ENCODE data around the gene PSMD1.

The PSMD1 gene

DNA sequence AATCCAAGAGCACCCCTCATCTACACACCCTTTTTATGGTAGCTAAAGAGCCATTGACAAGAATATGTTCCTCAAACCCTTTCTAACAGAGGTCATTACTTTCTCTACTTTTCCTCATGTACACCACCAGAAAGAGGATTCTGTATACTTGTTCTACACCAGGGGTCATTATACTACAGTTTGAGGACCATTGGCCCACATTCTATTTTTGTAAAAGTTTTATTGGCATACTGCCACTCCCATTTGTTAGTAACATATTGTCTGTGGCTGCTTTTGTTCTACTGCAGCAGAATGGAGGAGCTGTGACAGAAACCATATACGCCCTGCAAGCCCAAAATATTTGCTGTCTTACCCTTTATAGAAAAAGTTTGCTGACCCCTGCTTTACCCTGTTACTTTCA is 53.9 kb downstream of the PSMD1 start:
- in situ Hi-C loops (cut with MboI; ENCODE audit: low sequenced_read_pairs), result no loop called here

DNA sequence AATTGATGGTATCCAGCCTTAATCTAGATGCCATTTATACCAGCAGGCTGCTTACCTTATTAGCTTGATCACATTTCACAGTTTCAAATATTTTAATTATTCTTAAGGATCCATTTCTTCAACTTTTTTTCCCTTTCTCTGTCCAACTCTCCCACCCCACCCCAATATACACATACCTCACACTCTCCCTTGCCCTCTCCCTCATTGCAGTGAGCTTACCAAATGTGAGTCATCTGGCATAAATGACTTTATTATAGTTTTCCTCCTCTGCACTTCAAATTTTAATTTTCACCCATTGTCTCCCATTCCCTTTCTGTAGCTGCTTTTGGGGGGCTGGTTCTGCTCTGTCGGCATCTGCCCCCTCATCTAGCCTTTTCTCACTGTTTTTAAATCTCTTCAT is 55.3 kb downstream of the PSMD1 start:
- in situ Hi-C loops (cut with MboI; ENCODE audit: low sequenced_read_pairs), result no loop called here

DNA sequence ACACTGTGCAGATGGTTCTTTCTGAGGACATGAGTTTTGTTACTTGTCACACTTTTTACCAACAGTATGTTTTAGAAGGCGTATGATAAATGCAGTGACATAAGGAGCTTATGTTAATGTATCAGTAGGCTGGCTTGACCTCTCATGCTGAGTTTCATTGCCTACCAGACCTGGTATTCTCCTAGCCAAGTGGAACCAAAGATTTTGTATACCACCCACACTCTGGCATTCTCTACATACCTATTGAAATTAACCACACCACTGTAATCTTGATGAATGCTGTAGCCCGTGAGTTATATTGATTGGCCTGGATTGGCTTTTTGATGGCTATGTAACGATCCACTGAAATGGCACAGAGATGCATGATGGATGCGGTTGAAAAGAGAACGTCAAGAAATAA is 56.8 kb downstream of the PSMD1 start:
- in situ Hi-C loops (cut with MboI; ENCODE audit: low sequenced_read_pairs), result no loop called here

DNA sequence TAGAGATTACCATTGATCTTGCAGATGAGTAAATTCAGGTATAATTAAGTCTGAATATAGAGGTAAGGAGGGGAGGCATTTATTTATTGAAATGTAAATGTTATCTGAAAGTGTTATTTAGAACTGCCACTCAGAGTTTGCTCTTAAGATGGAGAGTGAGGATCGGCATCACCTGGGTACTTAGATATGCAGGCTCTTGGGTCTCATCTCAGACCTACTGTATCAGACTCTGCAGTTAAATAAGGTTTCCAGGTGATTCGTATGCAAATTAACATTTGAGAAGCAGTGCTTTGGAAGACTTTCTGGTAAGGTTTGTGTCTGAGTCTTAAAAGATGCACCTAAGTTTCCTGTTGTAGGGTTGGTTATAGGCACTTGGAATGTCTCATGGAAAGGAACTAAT is 59.0 kb downstream of the PSMD1 start:
- in situ Hi-C loops (cut with MboI; ENCODE audit: low sequenced_read_pairs), result no loop called here

DNA sequence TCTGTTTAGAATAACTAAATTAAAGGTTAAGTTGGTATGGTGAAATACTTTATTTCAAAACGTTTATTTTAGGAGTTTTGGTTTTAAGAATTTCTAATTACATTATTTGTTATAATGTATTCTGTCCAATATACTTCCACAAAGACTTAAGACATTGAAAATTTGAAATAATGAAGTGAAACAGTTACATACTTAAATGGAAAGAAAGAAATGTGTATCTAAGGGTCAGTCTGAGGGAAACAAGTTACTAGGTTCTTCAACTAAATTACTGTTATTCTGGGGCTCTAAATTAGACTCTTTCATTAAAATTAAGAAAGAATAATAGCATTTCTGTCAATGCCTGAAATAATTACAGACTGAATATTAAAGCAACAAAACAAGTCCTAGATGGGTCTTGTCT is 60.5 kb downstream of the PSMD1 start:
- in situ Hi-C loops (cut with MboI; ENCODE audit: low sequenced_read_pairs), result no loop called here

DNA sequence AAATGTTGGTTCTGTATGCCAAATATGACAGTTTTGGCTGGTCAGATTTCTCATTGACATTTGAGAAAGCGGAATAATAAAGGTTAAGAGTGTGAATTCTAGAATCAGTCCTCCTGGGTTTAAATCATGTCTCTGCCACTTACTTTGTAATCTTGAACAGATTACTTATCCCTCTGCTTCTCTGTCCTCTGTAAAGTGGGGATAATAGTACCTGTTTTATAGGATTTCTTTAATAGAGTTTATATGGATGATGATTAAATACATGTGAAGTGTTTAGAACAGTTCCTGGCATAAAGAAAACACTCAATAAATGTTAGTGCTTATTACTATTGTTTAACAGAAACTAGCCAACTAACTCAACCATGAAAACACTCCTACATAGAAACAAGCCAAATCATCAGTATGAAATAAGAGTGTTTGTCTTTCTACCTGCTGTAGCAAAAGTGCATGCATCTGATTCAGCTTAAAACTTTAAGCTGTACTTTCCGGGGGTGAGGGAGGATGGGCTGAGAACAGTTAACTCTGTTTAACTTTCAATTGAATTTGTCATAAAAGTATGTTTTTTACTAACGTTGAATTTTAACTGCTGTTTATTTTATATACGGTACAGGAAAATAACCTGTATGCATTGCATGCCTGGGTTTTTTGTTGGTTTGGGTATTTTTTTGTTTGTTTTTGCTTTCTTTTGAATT is 61.4 kb downstream of the PSMD1 start:
- in situ Hi-C loops (cut with MboI; ENCODE audit: low sequenced_read_pairs), result no loop called here

DNA sequence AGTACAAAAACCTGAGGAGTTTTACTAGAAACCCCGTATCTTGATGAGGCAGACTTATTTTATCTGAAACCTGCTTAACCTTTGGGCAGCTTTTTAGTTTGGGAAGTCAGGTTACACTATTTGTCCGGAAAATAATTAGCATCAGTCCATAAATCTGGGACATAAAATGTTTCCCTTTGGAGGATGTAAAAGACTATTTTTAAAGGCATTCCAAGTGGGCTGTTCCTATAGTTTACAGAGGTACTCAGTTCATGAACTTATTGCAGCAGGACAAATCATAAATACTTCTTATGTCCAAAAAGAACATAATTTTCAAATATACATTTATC is 61.9 kb downstream of the PSMD1 start:
- in situ Hi-C loops (cut with MboI; ENCODE audit: low sequenced_read_pairs), result no loop called here

DNA sequence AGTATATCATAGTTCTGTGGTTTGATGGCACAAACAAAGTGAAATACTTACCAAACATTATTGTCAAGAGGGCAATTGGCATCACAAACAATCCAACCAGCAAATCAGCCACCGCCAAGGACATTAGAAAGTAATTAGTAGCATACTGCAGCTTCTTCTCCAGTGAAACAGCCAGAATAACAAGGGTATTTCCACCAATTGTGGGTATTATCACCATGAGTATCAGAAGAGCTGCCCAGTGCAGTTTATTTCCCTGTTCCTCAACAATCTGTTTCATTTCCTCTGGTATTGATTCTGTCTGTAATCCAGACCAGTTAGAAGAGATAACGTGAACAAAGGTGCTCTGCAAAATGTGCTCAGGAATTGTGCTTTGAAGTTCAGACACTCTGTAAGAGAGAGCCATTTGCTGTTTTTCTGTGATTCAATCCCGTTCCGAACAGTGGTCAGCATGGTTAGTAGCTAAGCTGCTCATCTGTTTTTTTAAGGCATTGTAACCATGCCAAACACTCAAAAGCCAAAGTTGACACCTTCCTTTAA is 66.8 kb downstream of the PSMD1 start:
- in situ Hi-C loops (cut with MboI; ENCODE audit: low sequenced_read_pairs), result no loop called here

DNA sequence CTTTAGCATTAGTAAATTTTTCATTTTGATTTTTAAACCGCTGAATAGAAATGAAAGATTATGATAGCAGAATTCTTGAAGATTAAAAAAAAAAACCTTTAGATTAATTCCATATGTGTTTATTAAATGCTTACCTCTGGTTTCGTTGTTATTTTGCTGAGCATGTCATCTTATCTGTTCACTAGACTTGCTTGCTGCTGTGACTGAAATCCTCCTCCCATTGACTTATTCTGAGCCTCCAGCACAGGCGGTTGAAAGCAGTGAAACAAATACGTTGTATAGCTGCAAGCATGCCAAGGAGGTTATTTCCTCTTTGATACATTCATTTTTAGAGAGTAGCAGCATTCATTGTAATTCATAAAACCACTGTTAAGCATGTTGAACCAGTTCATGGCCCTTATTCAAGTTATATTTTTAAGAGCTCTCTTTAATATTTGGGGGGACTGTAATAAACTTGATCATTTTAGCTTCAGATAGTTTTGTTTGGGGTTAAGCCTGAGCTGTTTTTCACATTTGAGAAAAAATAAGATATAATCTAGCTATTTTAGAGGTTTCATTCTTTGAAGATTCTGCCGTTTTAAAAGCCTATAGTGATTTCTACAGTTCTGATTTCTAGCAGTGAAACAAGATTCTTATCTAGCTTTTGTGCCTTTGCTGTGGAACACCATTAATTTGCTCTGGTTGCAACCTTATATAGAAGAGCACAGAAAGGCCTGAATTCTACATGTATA is 68.3 kb downstream of the PSMD1 start, which contains the start of gene HTR2B:
Gene HTR2B (minus strand): TSS at position 205 of the 731 bp plus-strand sequence. CDS start 1,278 bp downstream, outside the sequence.
- in situ Hi-C loops (cut with MboI; ENCODE audit: low sequenced_read_pairs), result no loop called here

DNA sequence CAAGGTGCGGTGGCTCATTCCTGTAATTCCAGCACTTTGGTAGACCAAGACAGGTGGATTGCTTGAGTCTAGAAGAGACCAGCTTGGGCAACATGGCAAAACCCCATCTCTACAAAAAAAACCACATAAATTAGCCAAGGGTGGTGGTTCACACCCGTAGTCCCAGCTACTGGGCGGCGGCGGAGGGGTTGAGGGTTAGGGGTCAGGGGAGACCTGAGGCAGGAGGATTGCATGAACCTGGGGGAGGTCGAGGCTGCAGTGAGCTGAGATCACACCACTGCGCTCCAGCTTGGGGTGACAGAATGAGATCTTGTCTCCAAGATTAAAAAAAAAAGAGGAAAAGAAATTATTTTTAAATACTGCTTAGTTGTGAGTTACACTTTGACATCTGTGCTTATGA is 69.5 kb downstream of the PSMD1 start:
- in situ Hi-C loops (cut with MboI; ENCODE audit: low sequenced_read_pairs), result no loop called here

DNA sequence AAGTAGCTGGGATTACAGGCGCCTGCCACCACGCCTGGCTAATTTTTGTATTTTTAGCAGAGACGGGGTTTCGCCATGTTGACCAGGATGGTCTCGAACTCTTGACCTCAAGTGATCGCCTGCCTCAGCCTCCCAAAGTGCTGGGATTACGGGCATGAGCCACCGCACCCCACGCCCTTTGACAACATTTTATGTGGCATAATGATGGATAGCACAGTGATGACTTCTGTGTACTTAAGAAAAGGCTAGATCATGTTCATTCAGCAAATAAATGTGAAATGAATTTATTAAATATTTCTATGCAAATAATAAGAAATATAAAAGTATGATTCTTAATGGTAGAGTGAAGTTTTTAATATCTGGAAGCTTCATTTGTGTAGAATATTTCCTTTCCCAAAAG is 70.8 kb downstream of the PSMD1 start:
- in situ Hi-C loops (cut with MboI; ENCODE audit: low sequenced_read_pairs), result no loop called here

DNA sequence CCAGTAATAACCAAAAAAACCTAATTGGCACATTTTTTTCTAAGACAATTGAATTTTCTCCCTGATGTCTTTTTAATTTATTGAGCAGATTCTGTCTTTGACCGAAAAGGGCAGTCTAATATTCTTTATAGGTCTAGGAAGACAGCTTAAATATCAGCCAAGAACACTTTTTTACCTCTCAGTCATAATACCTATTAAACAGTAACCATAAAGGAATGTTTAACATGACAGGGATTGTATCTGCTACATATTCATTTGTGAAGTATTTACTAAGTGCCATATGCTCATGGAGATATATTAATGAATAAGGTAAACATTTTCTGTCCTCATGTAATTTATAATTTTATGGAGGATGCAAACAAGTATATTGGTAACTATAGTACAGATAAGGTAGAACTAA is 71.3 kb downstream of the PSMD1 start:
- in situ Hi-C loops (cut with MboI; ENCODE audit: low sequenced_read_pairs), result no loop called here

DNA sequence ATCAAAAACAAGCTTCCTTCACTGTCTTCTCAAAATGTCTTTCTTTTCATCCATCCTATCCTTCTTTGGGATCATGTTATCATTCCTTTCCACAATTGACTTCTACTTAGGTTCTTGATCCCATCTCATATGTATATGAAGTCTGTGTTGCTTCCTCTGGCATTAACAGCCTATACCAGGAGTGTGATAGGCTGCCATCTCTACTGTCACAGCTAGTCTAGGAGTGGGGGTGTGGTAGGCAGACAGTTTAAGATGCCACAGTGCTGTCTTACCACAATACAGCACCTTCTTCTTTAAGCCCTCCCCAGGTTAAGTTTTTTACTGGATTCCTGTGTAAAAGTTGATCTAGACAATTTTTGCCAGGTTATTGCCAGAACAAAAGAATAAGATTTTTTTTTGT is 71.9 kb downstream of the PSMD1 start:
- in situ Hi-C loops (cut with MboI; ENCODE audit: low sequenced_read_pairs), result no loop called here

DNA sequence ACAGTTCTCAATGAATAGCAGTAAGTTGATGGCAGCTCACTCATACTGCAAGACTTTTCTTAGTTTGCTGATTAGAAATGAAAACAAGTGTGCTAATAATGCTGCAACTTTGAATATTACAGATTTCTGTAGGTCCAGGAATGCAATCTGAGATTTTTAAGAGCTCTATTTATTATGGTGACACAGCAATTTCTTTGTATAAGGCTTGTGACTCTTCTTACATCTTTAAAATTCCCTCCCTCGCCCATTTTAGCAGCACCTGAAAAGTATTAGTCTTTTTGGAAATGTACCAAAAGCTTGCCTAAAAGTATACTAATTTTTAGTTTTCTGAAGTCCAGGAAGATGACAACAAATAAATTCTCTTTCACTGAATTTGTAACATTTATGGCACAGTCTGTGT is 72.5 kb downstream of the PSMD1 start:
- in situ Hi-C loops (cut with MboI; ENCODE audit: low sequenced_read_pairs), result no loop called here

DNA sequence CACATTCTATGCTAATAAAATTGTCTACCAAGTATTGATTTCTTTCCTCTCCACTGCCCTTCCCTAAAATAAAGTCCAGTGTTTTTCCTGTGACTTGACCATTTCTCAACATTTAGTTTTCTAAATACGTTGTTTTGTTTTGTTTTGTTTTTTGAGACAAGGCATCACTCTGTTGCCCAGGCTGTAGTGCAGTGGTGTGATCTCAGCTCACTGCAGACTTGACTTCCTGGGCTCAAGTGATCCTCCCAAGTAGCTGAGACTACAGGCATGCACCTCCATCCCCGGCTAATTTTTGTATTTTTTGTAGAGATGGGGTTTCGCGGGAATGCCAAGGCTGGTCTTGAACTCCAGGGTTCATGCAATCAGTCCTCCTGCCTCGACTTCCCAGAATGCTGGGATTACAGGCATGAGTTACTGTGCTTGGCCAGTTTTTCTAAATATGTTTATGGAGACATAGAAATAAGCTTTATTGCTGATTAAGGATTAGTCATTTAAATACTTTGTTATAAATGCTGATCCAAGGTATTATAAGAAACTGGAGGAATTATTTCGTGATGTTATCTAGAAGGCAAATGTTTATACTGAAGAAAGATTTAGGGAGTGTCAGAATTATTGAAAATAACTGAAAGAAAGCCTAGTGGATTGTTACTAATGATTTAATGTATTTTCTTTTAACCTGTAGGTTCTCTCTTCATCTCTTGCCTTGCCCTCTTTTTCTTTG is 73.8 kb downstream of the PSMD1 start:
- in situ Hi-C loops (cut with MboI; ENCODE audit: low sequenced_read_pairs), result no loop called here

DNA sequence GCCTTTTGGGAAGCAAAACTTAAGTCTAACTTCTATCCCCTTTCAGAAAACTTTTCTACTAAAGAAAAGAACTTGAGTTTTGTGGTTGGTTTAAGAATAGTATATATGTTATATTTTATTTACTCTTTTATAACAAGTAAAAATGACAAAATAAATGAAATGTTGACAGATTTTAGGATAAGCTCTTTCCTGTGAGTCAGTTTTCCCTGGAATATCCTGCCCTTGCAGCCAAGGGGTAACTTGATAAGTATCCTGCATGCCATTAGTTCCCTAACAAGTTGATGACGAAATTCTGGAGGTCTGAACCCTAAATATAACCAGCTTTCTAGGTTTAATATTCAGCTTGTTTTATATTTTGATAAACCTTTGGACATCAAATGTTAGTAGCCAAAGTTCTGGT is 75.5 kb downstream of the PSMD1 start:
- in situ Hi-C loops (cut with MboI; ENCODE audit: low sequenced_read_pairs), result no loop called here

DNA sequence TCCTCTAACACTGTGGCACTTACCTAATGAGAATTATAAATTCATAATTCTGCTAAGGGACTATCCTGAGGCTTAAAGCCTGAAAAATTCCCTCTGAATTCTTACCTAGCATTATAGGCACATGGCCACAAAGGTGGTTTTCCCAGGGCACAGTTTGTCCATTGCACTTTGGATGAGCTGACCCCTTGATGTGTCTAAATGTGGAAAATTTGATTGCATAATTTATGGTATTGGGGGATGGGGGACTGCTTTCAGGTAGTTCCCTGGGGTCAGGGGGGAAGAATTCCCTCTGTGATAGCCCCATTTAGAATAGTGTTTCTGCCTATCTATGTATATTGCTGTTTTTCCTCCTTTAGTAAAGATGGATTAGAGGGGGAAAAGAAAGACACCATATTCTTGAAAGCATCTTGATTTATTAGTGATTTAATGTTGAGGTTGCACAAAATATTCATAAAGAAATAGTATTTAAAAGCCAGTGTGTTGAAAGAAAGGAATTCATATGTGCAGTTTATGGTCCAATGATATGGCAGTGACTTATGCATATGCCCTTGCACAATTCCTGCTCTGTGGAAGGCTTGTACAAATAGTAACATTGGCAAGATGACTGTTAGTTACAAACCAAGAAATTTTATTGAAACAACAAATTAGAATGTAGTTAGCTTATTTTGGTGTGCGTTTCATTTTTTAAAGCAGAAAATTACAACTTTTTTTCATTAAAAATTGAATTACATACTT is 76.9 kb downstream of the PSMD1 start:
- in situ Hi-C loops (cut with MboI; ENCODE audit: low sequenced_read_pairs), result no loop called here

DNA sequence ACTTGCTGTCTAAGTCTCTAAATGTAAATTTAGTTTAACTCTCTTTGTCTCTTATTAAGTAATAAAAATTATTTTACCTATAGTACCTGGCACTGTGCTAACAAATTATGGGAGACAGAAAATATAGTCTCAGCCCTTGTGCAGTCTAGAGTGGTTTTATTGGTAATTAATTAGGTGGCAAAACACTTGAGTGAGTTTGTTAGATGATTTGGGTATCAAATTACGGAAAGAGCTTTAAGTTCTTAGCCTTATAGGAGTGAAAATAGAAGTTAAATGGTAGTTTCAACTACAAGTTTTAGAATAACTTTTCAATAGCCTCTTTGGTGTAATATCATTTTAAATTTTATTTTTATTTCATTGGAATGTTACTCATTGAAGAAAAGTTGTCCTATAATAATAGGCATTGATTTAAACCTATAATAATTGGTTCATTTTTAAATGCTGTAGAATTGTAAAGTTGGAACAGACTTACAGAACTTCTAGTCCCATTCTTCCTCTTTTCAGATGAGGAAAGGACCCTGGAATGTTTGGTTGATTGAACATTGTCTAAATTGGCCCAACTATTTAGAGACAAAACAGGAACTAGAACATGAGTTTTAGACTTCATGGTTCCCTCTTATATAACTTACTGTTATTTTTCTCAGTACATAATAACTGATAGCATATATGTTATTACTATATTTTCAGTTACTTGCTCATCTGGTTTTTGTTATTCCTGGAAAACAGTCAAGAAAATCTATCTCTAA is 78.4 kb downstream of the PSMD1 start:
- in situ Hi-C loops (cut with MboI; ENCODE audit: low sequenced_read_pairs), result no loop called here

DNA sequence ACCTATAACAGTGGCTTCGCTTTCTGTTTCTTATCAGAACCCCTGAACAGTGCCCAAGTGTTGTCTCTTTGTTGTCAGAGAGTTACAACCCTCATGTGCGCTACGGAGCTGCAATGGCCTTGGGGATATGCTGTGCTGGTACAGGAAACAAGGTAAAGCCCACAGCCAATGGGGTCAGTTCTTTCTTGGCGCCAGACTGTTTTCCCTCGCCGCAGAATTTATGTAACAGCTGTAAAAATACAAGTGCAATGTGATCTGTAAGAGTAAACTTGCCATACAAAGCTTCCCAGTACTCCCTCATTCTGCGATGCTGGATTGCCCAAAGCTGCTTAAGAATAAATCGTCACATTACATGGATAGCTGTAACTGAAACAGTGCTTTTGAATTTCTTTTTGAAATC is 82.0 kb downstream of the PSMD1 start:
- in situ Hi-C loops (cut with MboI; ENCODE audit: low sequenced_read_pairs), result no loop called here

DNA sequence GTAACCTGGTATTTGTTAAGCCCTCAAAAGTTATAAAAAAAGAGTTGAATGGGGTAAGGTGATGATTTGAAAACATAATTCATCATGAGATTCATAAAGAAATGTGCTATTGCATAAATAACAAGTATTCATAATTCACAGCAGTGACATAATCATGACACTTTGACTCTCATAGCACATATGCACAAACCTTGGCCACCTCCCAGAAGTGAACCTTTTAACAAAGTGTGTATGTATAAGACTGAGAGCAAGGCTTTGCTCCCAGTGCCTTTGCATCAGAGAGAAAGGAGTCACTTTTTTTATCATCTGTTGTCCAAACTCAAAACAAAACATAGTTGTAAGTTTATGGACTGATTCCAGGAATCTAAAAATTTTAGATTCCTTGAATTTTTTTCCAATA is 83.1 kb downstream of the PSMD1 start:
- in situ Hi-C loops (cut with MboI; ENCODE audit: low sequenced_read_pairs), result no loop called here

Measured in hTERT RPE-1 (cell line).